Activated CD4-positive, alpha-beta T cell treated with anti-CD3 and anti-CD28 coated beads, Interleukin-2, Interleukin-6, amounts not matched to agents 100 ng/mL and 50 ng/mL, durations not matched to agents 16 hours and 8 hours (primary cell): ENCODE measurements around the gene POU5F1.

Source experiments
- DNase-seq: peaks from one replicate; pipeline ENCODE4 v3.0.0-alpha.2; 2020

Gene POU5F1

GRCh38 chr6:31138982-31139381 is 31.5 kb downstream of the POU5F1 start, which contains the start of gene PSORS1C2:
Gene PSORS1C2 (minus strand): TSS chr6:31139066. CDS start chr6:31139026, 40 bp downstream.
- no peak for DNase-seq

GRCh38 chr6:31135710-31136109 is 34.8 kb downstream of the POU5F1 start:
- no peak for DNase-seq

- DNase-seq: no peak
Observed at GRCh38 chr6:31132806-31133205, 37.7 kb downstream of the POU5F1 start.

- no peak for DNase-seq
Observed at GRCh38 chr6:31131595-31131994, 38.9 kb downstream of the POU5F1 start.

GRCh38 chr6:31130751-31131150 is 39.7 kb downstream of the POU5F1 start:
- DNase-seq: no peak

GRCh38 chr6:31129130-31129529 is 41.4 kb downstream of the POU5F1 start:
- DNase-seq: no peak

- DNase-seq: peak; percentile 75
Observed at GRCh38 chr6:31128093-31128676, 42.3 kb downstream of the POU5F1 start.

GRCh38 chr6:31126396-31127175 is 43.9 kb downstream of the POU5F1 start:
- no peak for DNase-seq

GRCh38 chr6:31125586-31126363 is 44.7 kb downstream of the POU5F1 start:
- DNase-seq: no peak

GRCh38 chr6:31125162-31125561 is 45.3 kb downstream of the POU5F1 start:
- no peak for DNase-seq

- DNase-seq: no peak
Observed at GRCh38 chr6:31122791-31123706, 47.4 kb downstream of the POU5F1 start.

GRCh38 chr6:31121131-31121790 is 49.2 kb downstream of the POU5F1 start:
- no peak for DNase-seq

- no peak for DNase-seq
Observed at GRCh38 chr6:31120151-31120915, 50.1 kb downstream of the POU5F1 start, which contains the start of gene CDSN. Gene CDSN (minus strand): TSS chr6:31120446. CDS start chr6:31120419, 27 bp downstream.

GRCh38 chr6:31118178-31118577 is 52.3 kb downstream of the POU5F1 start:
- no peak for DNase-seq

- DNase-seq: no peak
Observed at GRCh38 chr6:31116661-31117385, 53.7 kb downstream of the POU5F1 start.

- no peak for DNase-seq
Observed at GRCh38 chr6:31115941-31116560, 54.4 kb downstream of the POU5F1 start.

GRCh38 chr6:31114970-31115849 is 55.3 kb downstream of the POU5F1 start:
- no peak for DNase-seq

- no peak for DNase-seq
Observed at GRCh38 chr6:31114541-31114878, 56.0 kb downstream of the POU5F1 start, which contains the start of gene PSORS1C1. Gene PSORS1C1 (plus strand): TSS chr6:31114800. CDS start chr6:31129633, 14,833 bp downstream.
